K562 (cell line): ENCODE measurements around the gene SLC30A1. TPM values are rescaled to one million over a fixed set of nuclear protein-coding genes. Genes with fewer than 3 reads are reported as not detected.

Source experiments
- ARNT ChIP-seq, 2 experiments: fragments of 450-650 bp; IDR thresholded peaks; 2 replicates each; pipeline ENCODE4 v1.6.1; 2016; ENCODE audit warnings: mild to moderate bottlenecking in 1 of 2
- BRF2 ChIP-seq: IDR thresholded peaks from 3 replicates; pipeline ENCODE4 v1.6.1; 2011; ENCODE audit warnings: borderline replicate concordance, mild to moderate bottlenecking; ENCODE audit not compliant: insufficient read length, insufficient read depth
- EP400 ChIP-seq: fragments of 450-650 bp; IDR thresholded peaks from 2 replicates; pipeline ENCODE4 v1.6.1; 2017; ENCODE audit warnings: antibody characterized with exemption, mild to moderate bottlenecking, moderate library complexity
- ETV1 ChIP-seq: fragments of 450-650 bp; conservative IDR thresholded peaks from 2 replicates; pipeline ENCODE4 v1.6.1; 2016; ENCODE audit warnings: missing genetic modification characterization, control low read depth, low read depth, missing compliant biosample characterization
- FIP1L1 ChIP-seq: fragments of 200-400 bp; formaldehyde crosslinking; IDR thresholded peaks from 2 replicates; pipeline ENCODE4 v1.6.1; 2018; ENCODE audit warnings: mild to moderate bottlenecking, low read depth, low read length; ENCODE audit not compliant: poor library complexity, severe bottlenecking
- FOSL1 ChIP-seq: fragments of 200-800 bp; sonication (Bioruptor generic); conservative IDR thresholded peaks from 2 replicates; pipeline ENCODE4 v1.6.1; 2016; ENCODE audit warnings: missing genetic modification characterization, missing compliant biosample characterization
- HDAC6 ChIP-seq: IDR thresholded peaks from 2 replicates; pipeline ENCODE4 v1.6.1; 2012; ENCODE audit warnings: low read depth, mild to moderate bottlenecking, control low read depth, inconsistent platforms, low read length, moderate library complexity
- ILF3 ChIP-seq: fragments of 450-650 bp; IDR thresholded peaks from 2 replicates; pipeline ENCODE4 v1.6.1; 2018; ENCODE audit warnings: antibody characterized with exemption, mild to moderate bottlenecking, moderate library complexity, borderline replicate concordance
- MBD1 ChIP-seq: fragments of 250-450 bp; sonication (Bioruptor Pico); IDR thresholded peaks from 2 replicates; pipeline ENCODE4 v1.8.0; 2022; ENCODE audit warnings: inconsistent platforms
- NEUROD1 ChIP-seq: fragments of 150-350 bp; IDR thresholded peaks from 2 replicates; pipeline ENCODE4 v1.6.1; 2014; ENCODE audit warnings: borderline replicate concordance, low read length, low read depth; ENCODE audit not compliant: partially characterized antibody
- NFRKB ChIP-seq: fragments of 450-650 bp; IDR thresholded peaks from 2 replicates; pipeline ENCODE4 v1.6.1; 2016; ENCODE audit warnings: low read depth
- POLR3A ChIP-seq: IDR thresholded peaks from 2 replicates; pipeline ENCODE4 v1.6.1; 2011; ENCODE audit warnings: borderline replicate concordance, mild to moderate bottlenecking, moderate library complexity; ENCODE audit not compliant: insufficient read length, insufficient read depth; ENCODE audit errors: extremely low read depth
- RBBP5 ChIP-seq: fragments of 200-600 bp; sonication (generic); IDR thresholded peaks from 2 replicates; pipeline ENCODE4 v1.6.1; 2012; ENCODE audit warnings: borderline replicate concordance, mild to moderate bottlenecking, low read length, control low read depth, inconsistent platforms; ENCODE audit not compliant: insufficient read depth, poor library complexity, severe bottlenecking
- RFX7 ChIP-seq: fragments of 250-450 bp; sonication (Bioruptor Pico); IDR thresholded peaks from 2 replicates; pipeline ENCODE4 v1.5.1; 2021; ENCODE audit warnings: mild to moderate bottlenecking
- TAF15 ChIP-seq: fragments of 200-400 bp; formaldehyde crosslinking; IDR thresholded peaks from 2 replicates; pipeline ENCODE4 v1.6.1; 2017; ENCODE audit warnings: mild to moderate bottlenecking, low read depth, low read length, moderate library complexity
- TFAM ChIP-seq: fragments of 250-450 bp; sonication (Bioruptor Pico); conservative IDR thresholded peaks from 2 replicates; pipeline ENCODE4 v1.5.0; 2021; ENCODE audit warnings: mild to moderate bottlenecking, moderate library complexity
- U2AF1 ChIP-seq: fragments of 200-400 bp; formaldehyde crosslinking; optimal IDR thresholded peaks from 2 replicates; pipeline ENCODE3; 2017; ENCODE audit warnings: mild to moderate bottlenecking, low read depth, low read length, moderate library complexity
- ZC3H4 ChIP-seq: sonication (generic); formaldehyde crosslinking; IDR thresholded peaks from 2 replicates; pipeline ENCODE4 v1.9.0; 2021; ENCODE audit warnings: missing genetic modification reagents, borderline replicate concordance
- ZFP30 ChIP-seq: fragments of 250-450 bp; sonication (Bioruptor Pico); IDR thresholded peaks from 2 replicates; pipeline ENCODE4 v1.8.0; 2022; ENCODE audit warnings: moderate library complexity, mild to moderate bottlenecking, inconsistent platforms, borderline replicate concordance
- ZNF395 ChIP-seq: fragments of 200-800 bp; sonication (Bioruptor generic); IDR thresholded peaks from 2 replicates; pipeline ENCODE4 v1.6.1; 2017; ENCODE audit warnings: missing genetic modification characterization, missing compliant biosample characterization
- ZNF41 ChIP-seq: fragments of 250-450 bp; sonication (Bioruptor Pico); conservative IDR thresholded peaks from 2 replicates; pipeline ENCODE4 v1.4.0; 2020; ENCODE audit warnings: mild to moderate bottlenecking
- ZNF717 ChIP-seq: fragments of 250-450 bp; sonication (Bioruptor Pico); IDR thresholded peaks from 2 replicates; pipeline ENCODE4 v1.5.0; 2021
- ZNF764 ChIP-seq: fragments of 250-450 bp; sonication (Bioruptor Pico); IDR thresholded peaks from 2 replicates; pipeline ENCODE4 v1.4.0; 2020; ENCODE audit warnings: low read depth, mild to moderate bottlenecking, moderate library complexity
- polyA plus RNA-seq, 8 experiments: library from polyadenylated mRNA; depleted of rRNA in 4 of 8; stranded (reverse) in 5 of 8; unstranded in 3 of 8; fragments of >200 nt; fragmentation: Nextera tagmentation in 2 of 8; fragmentation: Illumina TruSeq in 1 of 8; extraction: Ambion mirVana in 2 of 8; extraction: Trizol in 1 of 8; gene quantifications; 2 replicates each; pipeline versions ENCODE4 v1.2.1 to v1.2.3, GENCODE V29; 2011 to 2014; ENCODE audit warnings: inconsistent platforms in 1 of 8, missing spikeins in 1 of 8
- total RNA-seq, 7 experiments: library from RNA; depleted of rRNA in 6 of 7; stranded (reverse); fragments of >200 nt in 6 of 7; fragmentation: Illumina TruSeq in 2 of 7; extraction: Trizol in 2 of 7; gene quantifications; 2 replicates each; pipeline versions ENCODE4 v1.2.1 to v1.2.3, GENCODE V29; 2011 to 2021; ENCODE audit warnings: low replicate concordance in 1 of 7
- TF ChIP-seq, protein P1 (sequence below): conservative IDR thresholded peaks from 2 replicates; pipeline ENCODE4 v1.6.1; 2011; ENCODE audit warnings: low read depth, mild to moderate bottlenecking, low read length; ENCODE audit not compliant: control insufficient read depth

Gene SLC30A1
- total and polyA plus RNA-seq, 9 of the 15 experiments (the other 6 are each of a cell fraction or from before 2014, with no cell fraction given): 4.1 to 14.4 (median 6.6) TPM

GRCh38 chr1:211537253-211537652, 41.7 kb downstream of the SLC30A1 start (continued):
- no peak for TF ChIP-seq ZFP30 (CRISPR knock-in tag)
- TF ChIP-seq, protein P1, sequence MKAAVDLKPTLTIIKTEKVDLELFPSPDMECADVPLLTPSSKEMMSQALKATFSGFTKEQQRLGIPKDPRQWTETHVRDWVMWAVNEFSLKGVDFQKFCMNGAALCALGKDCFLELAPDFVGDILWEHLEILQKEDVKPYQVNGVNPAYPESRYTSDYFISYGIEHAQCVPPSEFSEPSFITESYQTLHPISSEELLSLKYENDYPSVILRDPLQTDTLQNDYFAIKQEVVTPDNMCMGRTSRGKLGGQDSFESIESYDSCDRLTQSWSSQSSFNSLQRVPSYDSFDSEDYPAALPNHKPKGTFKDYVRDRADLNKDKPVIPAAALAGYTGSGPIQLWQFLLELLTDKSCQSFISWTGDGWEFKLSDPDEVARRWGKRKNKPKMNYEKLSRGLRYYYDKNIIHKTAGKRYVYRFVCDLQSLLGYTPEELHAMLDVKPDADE: no peak
- no peak for TF ChIP-seq FIP1L1
- TF ChIP-seq EP400: no peak
- TF ChIP-seq MBD1 (CRISPR knock-in tag): no peak
- TF ChIP-seq TAF15: no peak
- no peak for TF ChIP-seq POLR3A
- no peak for TF ChIP-seq ZNF395 (CRISPR knock-in tag)
- TF ChIP-seq NEUROD1: peak; percentile 64
- no peak for TF ChIP-seq ETV1 (tag)
- TF ChIP-seq HDAC6: no peak
- no peak for TF ChIP-seq RFX7
- TF ChIP-seq ZNF41 (CRISPR knock-in tag): no peak
- TF ChIP-seq RBBP5: no peak
- TF ChIP-seq ILF3: no peak
- TF ChIP-seq BRF2: no peak
- TF ChIP-seq U2AF1: no peak
- TF ChIP-seq ARNT (IDR thresholded peaks at IDR 0.05): no peak; a peak in 1 of 4 replicates
- TF ChIP-seq NFRKB: peak; percentile 29; the same call in 1 of the 2 replicates
- no peak for TF ChIP-seq ZC3H4 (CRISPR knock-in tag)
- TF ChIP-seq ZNF764 (CRISPR knock-in tag): no peak
- TF ChIP-seq TFAM: no peak
- TF ChIP-seq FOSL1 (tag): peak; percentile 74
- TF ChIP-seq ZNF717: no peak
